HUES6 (cell line): ENCODE data around the gene CACNB1.
A peak's percentile ranks its signal among the peaks of the same experiment; 100 is the strongest.

Experiments used
- H3K27ac ChIP-seq: 2 replicates; pipeline ENCODE4 v1.7.0; 2013; ENCODE audit warnings: low read depth, mild to moderate bottlenecking, low read length, inconsistent platforms
- H3K27me3 ChIP-seq: 2 replicates; pipeline ENCODE4 v1.6.1; 2013; ENCODE audit warnings: low read length; ENCODE audit not compliant: control insufficient read depth, insufficient read depth
- H3K36me3 ChIP-seq: 2 replicates; pipeline ENCODE4 v1.6.1; 2013; ENCODE audit warnings: low read length; ENCODE audit not compliant: control insufficient read depth, insufficient read depth
- H3K4me1 ChIP-seq: 2 replicates; pipeline ENCODE4 v1.6.1; 2013; ENCODE audit warnings: low read length; ENCODE audit not compliant: control insufficient read depth, insufficient read depth
- H3K4me3 ChIP-seq: 2 replicates; pipeline ENCODE4 v1.5.1; 2013; ENCODE audit warnings: low read depth, low read length
- H3K9ac ChIP-seq: one replicate; pipeline ENCODE4 v1.6.1; 2013; ENCODE audit warnings: mild to moderate bottlenecking, low read length
- H3K9me3 ChIP-seq: 2 replicates; pipeline ENCODE4 v1.6.1; 2013; ENCODE audit warnings: low read depth, low read length; ENCODE audit not compliant: control insufficient read depth, insufficient read depth

The CACNB1 gene

GRCh38 chr17:39224778-39225307 is 27.4 kb upstream of the CACNB1 start:
- no peak overlapping the region for H3K27ac ChIP-seq
- no peaks in the 10 kb centered on the region for H3K9me3 ChIP-seq
- peaks cover 20% of the 10 kb centered on the region for H3K4me1 ChIP-seq
- H3K27me3 ChIP-seq: peaks cover 53% of the 10 kb centered on the region
- H3K9ac ChIP-seq: no peak overlapping the region
- H3K36me3 ChIP-seq: no peaks in the 10 kb centered on the region
- H3K4me3 ChIP-seq: peak overlapping the region; percentile 76

GRCh38 chr17:39223907-39224777 is 26.7 kb upstream of the CACNB1 start:
- Histone ChIP-seq H3K27ac (no peak overlapping the region), H3K27me3 (peaks cover 60% of the 10 kb centered on the region), H3K9me3 (no peaks in the 10 kb centered on the region), H3K36me3 (no peaks in the 10 kb centered on the region), H3K4me3 (peak overlapping the region; percentile 76), H3K4me1 (peaks cover 14% of the 10 kb centered on the region; the same call in 1 of the 2 replicates), H3K9ac (no peak overlapping the region)

GRCh38 chr17:39222866-39223834 is 25.7 kb upstream of the CACNB1 start:
- no peak overlapping the region for H3K27ac ChIP-seq
- H3K9me3 ChIP-seq: no peaks in the 10 kb centered on the region
- H3K27me3 ChIP-seq: peaks cover 70% of the 10 kb centered on the region
- H3K36me3 ChIP-seq: no peaks in the 10 kb centered on the region
- H3K9ac ChIP-seq: no peak overlapping the region
- H3K4me1 ChIP-seq: peaks cover 13% of the 10 kb centered on the region; the same call in 1 of the 2 replicates
- no peak overlapping the region for H3K4me3 ChIP-seq

- Histone ChIP-seq H3K9me3 (no peaks in the 10 kb centered on the region), H3K4me3 (no peak overlapping the region), H3K27ac (no peak overlapping the region), H3K27me3 (peaks cover 79% of the 10 kb centered on the region), H3K36me3 (no peaks in the 10 kb centered on the region), H3K9ac (no peak overlapping the region), H3K4me1 (peaks cover 13% of the 10 kb centered on the region; the same call in 1 of the 2 replicates)
Measured at GRCh38 chr17:39222151-39222550, 24.7 kb upstream of the CACNB1 start.

- no peak overlapping the region for H3K4me3 ChIP-seq
- H3K9ac ChIP-seq: no peak overlapping the region
- H3K4me1 ChIP-seq: peaks cover 13% of the 10 kb centered on the region; the same call in 1 of the 2 replicates
- H3K27me3 ChIP-seq: peaks cover 85% of the 10 kb centered on the region
- H3K36me3 ChIP-seq: no peaks in the 10 kb centered on the region
- no peaks in the 10 kb centered on the region for H3K9me3 ChIP-seq
- H3K27ac ChIP-seq: no peak overlapping the region
Measured at GRCh38 chr17:39221572-39221971, 24.1 kb upstream of the CACNB1 start.

GRCh38 chr17:39219647-39220154 is 22.2 kb upstream of the CACNB1 start:
- H3K9ac ChIP-seq: no peak overlapping the region
- no peak overlapping the region for H3K27ac ChIP-seq

GRCh38 chr17:39218906-39219305 is 21.4 kb upstream of the CACNB1 start:
- H3K9me3 ChIP-seq: no peaks in the 10 kb centered on the region
- no peak overlapping the region for H3K4me3 ChIP-seq
- no peak overlapping the region for H3K9ac ChIP-seq
- no peak overlapping the region for H3K27ac ChIP-seq
- peaks cover 7% of the 10 kb centered on the region for H3K4me1 ChIP-seq
- H3K27me3 ChIP-seq: peaks cover 81% of the 10 kb centered on the region
- H3K36me3 ChIP-seq: no peaks in the 10 kb centered on the region

More at GRCh38 chr17:39219647-39220154, 22.2 kb upstream of the CACNB1 start:
- H3K4me1 ChIP-seq: peaks cover 9% of the 10 kb centered on the region; the same call in 1 of the 2 replicates
- no peaks in the 10 kb centered on the region for H3K36me3 ChIP-seq
- H3K4me3 ChIP-seq: no peak overlapping the region
- H3K27me3 ChIP-seq: peaks cover 85% of the 10 kb centered on the region
- no peaks in the 10 kb centered on the region for H3K9me3 ChIP-seq

GRCh38 chr17:39217734-39218369 is 20.4 kb upstream of the CACNB1 start:
- H3K27ac ChIP-seq: no peak overlapping the region
- no peak overlapping the region for H3K9ac ChIP-seq
- H3K36me3 ChIP-seq: no peaks in the 10 kb centered on the region
- H3K9me3 ChIP-seq: no peaks in the 10 kb centered on the region
- peak overlapping the region; percentile 31 for H3K4me3 ChIP-seq
- peaks cover 73% of the 10 kb centered on the region for H3K27me3 ChIP-seq
- H3K4me1 ChIP-seq: peaks cover 8% of the 10 kb centered on the region

GRCh38 chr17:39213852-39214251 is 16.4 kb upstream of the CACNB1 start:
- Histone ChIP-seq H3K9ac (no peak overlapping the region), H3K27me3 (peaks cover 76% of the 10 kb centered on the region), H3K4me1 (peaks cover 26% of the 10 kb centered on the region), H3K36me3 (no peaks in the 10 kb centered on the region), H3K9me3 (no peaks in the 10 kb centered on the region), H3K4me3 (no peak overlapping the region), H3K27ac (no peak overlapping the region)

- peaks cover 35% of the 10 kb centered on the region for H3K4me1 ChIP-seq
- H3K27ac ChIP-seq: no peak overlapping the region
Measured at GRCh38 chr17:39212841-39213480, 15.5 kb upstream of the CACNB1 start.

More at GRCh38 chr17:39212841-39213480, 15.5 kb upstream of the CACNB1 start:
- H3K27me3 ChIP-seq: peaks cover 67% of the 10 kb centered on the region
- H3K36me3 ChIP-seq: no peaks in the 10 kb centered on the region
- no peak overlapping the region for H3K4me3 ChIP-seq
- H3K9me3 ChIP-seq: no peaks in the 10 kb centered on the region
- no peak overlapping the region for H3K9ac ChIP-seq
